GM21619 (cell line): ENCODE results near the gene NSMF.
"Not testable (repeated sequence)": the region's sequence is repeated elsewhere in the genome, so short reads cannot be mapped to it uniquely, and the experiment has no call there.

ENCODE experiments used
- ATAC-seq: cut with Tn5 transposase; IDR thresholded peaks from one replicate; pipeline ENCODE4 v1.9.1; 2021; ENCODE audit not compliant: unreplicated experiment

NSMF gene

GRCh38 chr9:137416563-137417151, 42.5 kb downstream of the NSMF start:
- ATAC-seq, result no peak

GRCh38 chr9:137416006-137416562, 43.0 kb downstream of the NSMF start:
- ATAC-seq, result no peak

DNA sequence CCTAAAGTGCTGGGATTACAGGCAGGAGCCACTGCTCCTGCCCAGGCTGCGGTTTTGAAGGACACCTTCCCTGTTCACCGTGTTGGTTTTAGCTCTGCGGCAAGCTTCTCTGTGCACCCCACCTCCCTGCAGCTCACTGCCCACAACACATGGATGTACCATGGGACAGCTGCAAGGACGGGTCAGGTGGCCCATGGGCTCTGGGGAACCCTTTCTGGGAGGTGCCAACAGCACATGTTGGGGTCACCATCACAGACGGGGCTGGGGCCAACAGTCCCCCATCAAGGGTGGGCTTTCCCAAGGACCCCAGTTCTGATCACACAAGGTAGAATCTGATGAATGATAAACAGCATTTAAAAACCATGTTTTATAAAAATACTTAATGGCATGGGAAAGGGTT, 43.7 kb downstream of the NSMF start:
- ATAC-seq, result no peak

- ATAC-seq, result no peak
Observed at GRCh38 chr9:137412431-137412830, 46.7 kb downstream of the NSMF start.

GRCh38 chr9:137411645-137412380, 47.3 kb downstream of the NSMF start:
- ATAC-seq, result no peak

- ATAC-seq, result no peak
Observed at GRCh38 chr9:137411260-137411644, 47.9 kb downstream of the NSMF start.

DNA sequence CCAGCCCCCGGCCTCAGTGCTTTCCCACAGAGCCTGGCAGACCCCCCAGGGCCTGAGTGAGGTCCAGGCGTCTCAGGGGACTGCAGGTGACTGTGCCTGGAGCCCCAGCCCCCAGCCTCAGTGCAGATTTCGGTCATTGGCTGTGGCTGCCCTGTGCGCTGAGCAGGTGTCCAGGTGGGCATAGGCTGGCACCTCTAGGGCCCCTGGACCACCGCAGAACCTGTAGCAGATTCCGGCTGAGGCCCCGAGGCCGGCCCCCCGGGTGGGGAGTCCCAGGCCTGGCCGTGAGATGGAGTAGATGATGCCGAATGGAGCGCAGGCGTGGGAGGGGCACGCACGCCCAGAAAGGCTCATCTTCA, 48.3 kb downstream of the NSMF start:
- no peak for ATAC-seq

- not testable (repeated sequence) for ATAC-seq
Observed at GRCh38 chr9:137410236-137410890, 48.8 kb downstream of the NSMF start.

GRCh38 chr9:137409515-137409914, 49.6 kb downstream of the NSMF start:
- ATAC-seq, result no peak

GRCh38 chr9:137408651-137409405, 50.3 kb downstream of the NSMF start:
- no peak for ATAC-seq

- no peak for ATAC-seq
Observed at GRCh38 chr9:137407590-137408300, 51.4 kb downstream of the NSMF start.

DNA sequence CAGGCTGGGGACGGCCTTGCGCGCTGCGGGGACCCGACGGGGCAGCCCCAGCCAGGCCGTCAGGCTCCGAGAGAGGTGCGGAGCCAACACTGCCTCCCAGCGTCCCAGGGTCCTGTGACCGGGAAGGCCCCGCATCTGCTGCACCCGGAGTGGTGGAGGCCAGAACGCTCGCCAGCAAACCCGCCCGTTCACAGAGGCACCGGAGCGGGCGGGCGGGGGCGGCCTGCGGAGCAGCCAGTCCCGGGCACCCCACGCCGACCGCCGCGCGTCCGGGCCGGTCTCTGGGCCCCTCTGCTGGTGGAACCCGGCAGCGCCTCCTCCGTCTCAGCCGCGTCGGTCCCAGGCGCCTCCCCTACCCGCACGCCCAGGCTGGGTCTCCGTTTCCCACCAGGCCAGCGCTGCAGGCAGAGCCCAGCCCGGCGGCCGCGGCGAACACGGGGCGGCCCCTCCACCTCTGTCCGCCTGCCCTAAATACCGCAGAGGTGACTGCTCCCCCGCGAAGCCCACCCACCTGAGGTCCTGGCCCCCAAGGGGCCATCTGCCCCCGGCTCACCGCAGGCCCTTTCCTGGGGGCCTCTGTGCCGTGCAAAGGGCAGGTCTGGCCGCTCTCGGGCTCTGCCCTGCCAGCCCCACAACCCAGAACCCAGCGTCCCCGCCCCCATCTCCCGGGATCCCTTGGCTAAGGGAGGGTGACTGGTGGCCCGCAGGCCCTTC, 52.1 kb downstream of the NSMF start:
- ATAC-seq, result no peak

DNA sequence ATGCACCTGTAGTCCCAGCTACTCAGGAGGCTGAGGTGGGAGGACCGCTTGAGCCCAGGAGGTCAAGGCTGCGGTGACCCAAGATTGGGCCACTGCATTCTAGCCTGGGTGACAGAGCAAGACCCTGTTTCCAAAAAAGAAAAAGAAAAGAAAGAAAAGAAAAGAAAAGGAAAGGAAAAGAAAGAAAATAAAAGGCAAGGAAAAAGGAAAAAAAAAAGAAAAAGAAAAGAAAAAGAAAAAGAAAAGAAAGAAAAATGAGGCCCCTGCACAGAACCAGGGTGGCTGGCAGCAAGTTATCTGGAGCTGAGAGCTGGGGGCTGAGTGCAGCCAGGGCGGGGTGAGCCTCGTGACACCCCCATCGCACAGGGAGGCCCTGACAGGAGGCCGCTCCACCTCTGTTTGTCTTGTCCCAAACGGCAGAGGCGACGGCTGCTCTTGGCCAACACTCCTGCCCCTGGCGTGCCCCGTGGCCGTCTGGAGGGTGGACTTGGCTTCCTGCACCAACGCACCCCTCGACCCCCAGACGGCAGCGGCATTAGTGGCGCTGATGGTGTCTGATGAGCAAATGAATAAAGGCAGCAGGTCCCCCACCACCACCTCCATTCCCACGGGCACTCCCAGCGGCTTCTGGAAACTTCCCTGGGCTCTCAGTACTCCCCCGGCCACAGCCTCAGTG, 52.9 kb downstream of the NSMF start:
- no peak for ATAC-seq

DNA sequence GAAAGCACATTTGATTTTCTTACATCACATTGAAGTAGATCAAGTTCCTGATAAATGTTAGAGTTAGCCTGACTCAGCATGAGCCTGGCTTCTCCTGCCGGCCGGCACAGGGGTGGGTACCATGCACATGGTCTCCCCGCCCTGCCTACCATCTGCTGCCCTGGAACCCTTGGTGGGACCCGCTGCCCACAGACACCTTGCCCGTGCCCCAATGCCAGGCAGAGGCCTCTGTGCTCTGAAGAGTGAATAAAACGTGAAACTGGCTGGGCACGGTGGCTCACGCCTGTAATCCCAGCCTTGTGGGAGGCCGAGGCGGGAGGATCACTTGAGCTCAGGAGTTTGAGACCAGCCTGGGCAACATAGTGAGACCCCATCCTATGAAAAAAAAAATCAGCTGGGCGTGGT, 53.5 kb downstream of the NSMF start:
- ATAC-seq, result no peak

GRCh38 chr9:137404961-137405567, 54.1 kb downstream of the NSMF start:
- ATAC-seq, result no peak

- ATAC-seq, result no peak
Observed at GRCh38 chr9:137403269-137403668, 55.9 kb downstream of the NSMF start.

DNA sequence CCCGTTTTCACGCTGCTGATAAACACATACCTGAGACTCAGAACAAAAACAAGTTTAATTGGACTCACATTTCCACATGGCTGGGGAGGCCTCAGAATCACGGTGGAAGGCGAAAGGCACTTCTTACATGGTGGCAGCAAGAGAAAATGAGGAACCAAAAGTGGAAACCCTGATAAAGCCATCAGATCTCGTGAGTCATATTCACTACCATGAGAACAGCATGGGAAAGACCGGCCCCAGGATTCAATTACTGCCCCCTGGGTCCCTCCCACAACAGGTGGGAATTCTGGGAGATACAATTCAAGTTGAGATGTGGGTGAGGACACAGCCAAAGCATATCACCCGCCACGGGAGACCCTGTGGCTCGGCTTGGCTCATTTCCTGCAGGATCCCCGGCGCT, 56.4 kb downstream of the NSMF start:
- no peak for ATAC-seq

DNA sequence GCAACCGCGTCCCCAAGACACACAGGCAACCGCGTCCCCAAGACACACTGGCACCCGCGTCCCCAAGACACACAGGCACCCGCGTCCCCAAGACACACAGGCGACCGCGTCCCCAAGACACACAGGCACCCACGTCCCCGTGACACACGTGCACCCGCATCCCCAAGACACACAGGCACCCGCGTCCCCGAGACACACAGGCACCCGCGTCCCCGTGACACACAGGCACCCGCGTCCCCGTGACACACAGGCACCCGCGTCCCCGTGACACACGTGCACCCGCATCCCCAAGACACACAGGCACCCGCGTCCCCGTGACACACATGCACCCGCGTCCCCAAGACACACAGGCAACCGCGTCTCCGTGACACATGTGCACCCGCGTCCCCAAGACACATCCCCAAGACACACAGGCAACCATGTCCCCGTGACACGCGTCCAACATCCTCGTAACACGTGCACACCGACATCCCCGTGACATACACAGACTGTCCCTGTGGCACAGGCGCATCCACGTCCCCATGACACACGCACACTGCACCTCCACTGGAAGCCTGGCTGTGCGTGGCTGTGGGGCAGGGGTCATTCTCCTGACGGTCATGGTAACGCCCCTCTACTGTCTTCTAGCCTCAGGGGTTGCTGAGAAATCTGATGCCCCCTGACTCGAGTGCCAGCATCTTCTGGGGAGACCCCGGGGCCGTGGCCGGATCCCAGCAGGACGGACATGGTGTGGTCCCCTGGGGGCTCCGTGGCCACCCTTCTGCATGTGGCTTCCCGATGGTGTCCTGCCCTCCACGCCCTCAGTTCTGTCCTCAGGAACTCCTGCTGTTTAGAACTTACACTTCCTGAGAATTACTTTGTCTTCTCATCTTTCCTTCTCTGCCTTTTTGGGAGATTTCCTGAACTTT, 60.3 kb downstream of the NSMF start:
- no peak for ATAC-seq
